HG03064 (cell line): ENCODE results near the gene SEC14L6.
"Not testable (repeated sequence)": the region's sequence is repeated elsewhere in the genome, so short reads cannot be mapped to it uniquely, and the experiment has no call there.

Source experiments
- ATAC-seq: cut with Tn5 transposase; IDR thresholded peaks from one replicate; pipeline ENCODE4 v1.9.1; 2021; ENCODE audit warnings: low read depth; ENCODE audit not compliant: unreplicated experiment

The SEC14L6 gene

GRCh38 chr22:30546616-30547015 is at the start of gene SEC14L6:
SEC14L6 (minus strand) TSS chr22:30546741; CDS start chr22:30546682, 59 bp downstream.
- no peak for ATAC-seq

- ATAC-seq, result no peak
Observed at GRCh38 chr22:30596199-30596598, 49.7 kb upstream of the SEC14L6 start.

DNA sequence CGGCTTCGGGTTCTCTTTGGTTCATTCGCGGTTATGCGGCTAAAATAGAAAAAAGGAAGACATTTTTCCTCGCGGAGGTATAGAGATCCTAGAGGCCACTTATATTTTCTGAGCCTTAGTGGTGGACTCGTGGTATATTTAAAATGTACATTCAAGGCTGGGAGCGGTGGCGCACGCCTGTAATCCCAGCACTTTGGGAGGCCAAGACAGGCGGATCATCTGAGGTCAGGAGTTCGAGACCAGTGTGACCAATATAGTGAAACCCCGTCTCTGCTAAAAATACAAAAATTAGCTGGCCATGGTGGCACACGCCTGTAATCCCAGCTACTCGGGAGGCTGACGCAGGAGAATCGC is 45.8 kb upstream of the SEC14L6 start:
- not testable (repeated sequence) for ATAC-seq

GRCh38 chr22:30591588-30592359 is 45.2 kb upstream of the SEC14L6 start, which contains the start of gene PES1:
PES1 (minus strand) TSS chr22:30591910; CDS start chr22:30591833, 77 bp downstream.
- peak; percentile 78 for ATAC-seq

DNA sequence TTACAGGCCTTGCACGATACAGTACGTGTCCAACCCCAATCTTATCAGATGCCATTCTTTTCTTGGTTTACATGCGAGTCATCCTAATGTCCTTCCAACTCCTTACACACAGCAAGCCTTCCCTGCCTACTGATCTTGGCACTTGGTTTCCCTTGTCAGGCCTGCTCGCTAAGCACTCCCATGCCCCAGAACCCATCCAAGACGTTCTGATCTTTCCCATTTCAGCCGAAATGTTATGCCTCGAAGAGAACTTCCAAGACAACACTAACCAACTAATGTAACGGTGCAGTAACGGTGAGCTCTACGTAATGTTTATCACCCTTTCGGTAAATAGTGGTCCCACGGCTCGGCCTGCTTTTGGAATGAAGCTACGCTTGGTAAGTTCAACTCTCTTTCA is 44.6 kb upstream of the SEC14L6 start:
- no peak for ATAC-seq

GRCh38 chr22:30586414-30586813 is 39.9 kb upstream of the SEC14L6 start:
- ATAC-seq, result no peak

- no peak for ATAC-seq
Observed at GRCh38 chr22:30584441-30584840, 37.9 kb upstream of the SEC14L6 start.

- ATAC-seq, result no peak
Observed at GRCh38 chr22:30582788-30583545, 36.4 kb upstream of the SEC14L6 start.

DNA sequence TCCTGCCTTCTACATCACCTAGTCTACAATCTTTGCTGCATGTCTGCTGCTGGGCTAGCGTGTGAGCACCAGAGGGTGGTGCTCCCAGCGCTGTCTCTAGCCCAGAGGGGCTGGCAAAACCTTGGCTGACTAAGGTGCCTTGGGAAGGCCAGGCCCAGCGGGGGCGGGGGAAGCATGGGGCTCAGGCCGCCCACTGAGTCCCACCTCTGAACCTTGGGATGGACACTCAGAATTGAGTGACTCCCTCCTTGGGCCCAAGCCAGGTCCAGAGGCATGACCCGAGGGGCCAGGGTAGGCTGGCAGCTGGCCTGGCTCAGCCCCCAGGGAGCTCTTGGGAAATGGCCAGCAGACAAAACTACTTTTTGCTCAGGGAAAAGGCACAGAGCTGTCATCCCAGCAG is 35.5 kb upstream of the SEC14L6 start:
- no peak for ATAC-seq

DNA sequence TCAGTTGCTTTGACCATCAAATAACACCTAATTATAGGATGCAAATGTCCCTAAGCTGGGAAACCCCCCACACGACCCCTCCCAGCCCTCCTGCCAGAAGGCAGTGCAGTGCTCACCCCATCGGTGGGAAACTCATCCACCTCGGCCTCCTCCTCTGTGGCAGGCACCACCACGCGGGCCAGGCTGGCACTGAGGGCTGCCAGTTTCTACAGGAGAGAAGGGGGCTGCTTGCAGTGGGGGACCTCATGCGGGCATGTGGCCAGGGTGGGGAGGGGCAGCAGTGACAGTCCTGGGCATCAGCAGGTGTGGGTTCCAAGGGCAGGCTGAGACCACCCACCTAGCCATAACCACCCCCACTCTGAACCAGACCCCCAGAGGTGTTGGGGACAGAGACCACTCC is 34.4 kb upstream of the SEC14L6 start:
- no peak for ATAC-seq

- ATAC-seq, result no peak
Observed at GRCh38 chr22:30578481-30578880, 31.9 kb upstream of the SEC14L6 start.

- no peak for ATAC-seq
Observed at GRCh38 chr22:30575859-30576258, 29.3 kb upstream of the SEC14L6 start.

DNA sequence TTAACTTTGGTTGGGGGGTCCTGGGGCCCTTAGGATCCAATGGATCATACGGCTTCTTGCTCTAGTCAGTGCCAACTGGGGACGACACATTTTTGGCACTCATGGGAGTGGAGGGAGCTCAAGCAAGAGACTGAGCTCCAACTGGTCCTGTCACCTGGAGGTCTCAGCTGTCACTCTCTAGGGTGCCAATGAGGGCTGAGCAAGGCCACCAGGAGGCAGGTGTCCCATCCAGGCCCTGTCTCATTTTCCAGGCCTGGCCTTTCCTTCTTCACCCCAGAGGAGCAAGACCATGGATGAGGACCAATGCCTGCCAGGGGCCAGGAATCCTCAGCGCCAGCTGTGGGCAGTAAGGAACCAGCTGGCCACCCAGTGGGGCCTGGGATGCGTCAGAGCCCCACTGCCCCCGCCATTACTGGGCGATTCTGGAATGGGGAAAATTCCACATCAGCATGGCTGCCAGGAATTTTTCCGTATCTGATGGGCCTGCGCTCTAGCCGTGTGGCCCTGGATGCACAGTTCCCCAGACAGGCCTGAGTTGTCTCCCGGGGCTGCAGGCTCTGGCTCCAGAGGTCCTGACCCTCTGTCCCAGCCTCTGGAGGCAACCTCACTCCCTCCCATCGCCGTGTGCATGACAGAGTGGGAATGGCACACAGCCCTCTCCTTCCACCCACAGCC is 28.6 kb upstream of the SEC14L6 start:
- ATAC-seq, result no peak

- ATAC-seq, result no peak
Observed at GRCh38 chr22:30574095-30574981, 27.8 kb upstream of the SEC14L6 start, which contains the start of gene GAL3ST1. GAL3ST1 (minus strand) TSS chr22:30574665; CDS start chr22:30557392, 17,273 bp downstream.

DNA sequence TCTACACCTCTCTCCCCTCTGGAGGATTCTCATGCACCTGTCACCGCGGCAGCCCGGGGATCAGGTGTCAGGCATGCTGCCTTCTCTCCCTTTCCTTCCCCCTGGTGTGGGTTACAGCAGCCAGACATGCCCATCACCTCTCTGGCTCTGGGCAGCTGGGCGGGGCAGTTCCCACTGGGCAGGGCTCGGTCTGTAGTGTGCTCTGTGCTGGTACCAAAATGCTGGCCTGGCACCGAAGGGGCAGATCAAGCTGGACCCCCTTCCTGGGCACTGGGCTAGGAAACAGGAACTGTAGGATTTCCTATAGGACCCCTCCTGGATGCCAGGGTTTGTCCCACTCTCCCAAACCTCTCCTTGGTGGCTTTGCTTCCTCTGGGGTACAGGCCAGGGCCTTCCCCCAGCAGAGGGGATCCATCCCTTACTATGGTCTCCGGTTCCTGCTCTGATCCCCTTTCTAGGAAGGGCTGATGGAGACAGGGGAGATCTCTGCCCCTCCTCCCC is 27.1 kb upstream of the SEC14L6 start:
- no peak for ATAC-seq

DNA sequence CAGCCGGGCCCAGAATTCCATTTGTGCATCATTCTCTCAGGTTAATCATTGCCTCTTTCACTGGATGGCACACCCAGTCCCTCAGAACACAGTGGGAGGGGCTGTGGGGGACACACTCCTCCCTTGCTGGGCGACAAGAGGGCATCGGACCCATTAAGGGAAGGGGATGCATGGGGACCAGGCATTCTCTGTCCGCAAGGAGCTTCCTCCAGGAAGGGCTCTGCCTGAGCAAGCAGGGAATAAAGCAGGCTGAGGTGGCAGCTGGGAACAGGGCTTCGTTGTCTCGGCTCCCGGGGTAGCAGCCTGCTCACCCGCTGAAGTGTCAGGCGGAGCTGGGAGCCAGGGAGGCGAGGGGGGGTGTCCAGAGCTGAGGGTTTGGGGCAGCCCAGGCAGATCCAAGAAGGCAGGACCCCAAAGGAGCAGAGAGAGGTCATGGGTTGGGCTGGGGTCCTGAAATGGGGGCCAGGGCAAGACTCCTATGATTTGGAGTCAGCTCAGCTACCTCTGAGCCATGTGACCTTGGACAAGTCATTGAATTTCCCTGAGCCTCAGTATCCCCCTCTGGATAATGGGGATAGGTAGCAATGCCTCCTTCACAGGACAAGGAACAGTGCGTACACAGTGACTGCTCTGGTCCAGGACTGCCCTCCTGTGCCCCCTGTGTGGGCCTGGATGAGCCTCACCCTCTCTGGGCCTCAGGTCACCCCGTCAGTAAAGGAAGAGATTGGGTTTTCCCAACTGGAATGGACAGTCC is 26.5 kb upstream of the SEC14L6 start:
- no peak for ATAC-seq

DNA sequence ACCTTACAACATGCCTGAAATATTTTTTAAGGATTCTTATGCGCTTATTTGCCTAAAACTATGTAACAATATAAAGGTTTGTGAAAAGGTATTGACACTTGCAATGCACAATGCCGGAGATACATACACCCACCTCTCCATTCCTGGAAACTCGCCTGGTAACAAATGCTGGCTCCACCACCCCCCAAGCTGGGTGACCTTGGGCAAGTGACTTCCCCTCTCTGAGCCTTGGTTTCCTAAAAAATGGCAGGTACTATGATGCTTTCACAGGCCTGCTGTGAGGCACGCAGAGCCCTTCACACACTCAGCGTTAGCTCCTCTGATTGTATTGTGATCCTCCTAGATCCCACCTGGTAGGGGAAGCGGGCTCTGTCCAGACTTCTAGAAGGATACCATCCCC is 25.7 kb upstream of the SEC14L6 start:
- ATAC-seq, result no peak

DNA sequence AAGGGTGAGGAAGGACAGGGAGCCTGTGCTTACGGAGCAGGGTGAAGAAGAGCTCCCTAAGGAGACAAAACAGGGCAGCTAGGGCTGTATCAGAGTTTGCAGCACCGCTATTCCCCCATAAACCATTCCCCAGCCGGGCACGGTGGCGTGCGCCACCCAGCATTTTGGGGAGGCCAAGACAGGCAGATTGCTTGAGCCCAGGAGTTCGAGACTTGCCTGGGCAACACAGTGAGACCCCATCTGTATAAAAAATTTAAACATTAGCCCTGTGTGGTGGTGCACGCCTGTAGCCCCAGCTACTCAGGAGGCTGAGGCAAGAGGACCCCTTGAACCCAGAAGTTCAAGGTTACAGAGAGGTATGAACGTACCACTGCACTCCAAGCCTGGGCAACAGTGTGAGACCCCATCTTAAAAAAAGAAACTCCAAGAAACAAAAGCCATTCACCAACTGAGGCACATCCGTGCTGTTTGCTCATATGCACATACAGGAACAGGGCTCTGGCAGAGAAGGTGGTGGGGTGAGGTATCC is 23.2 kb upstream of the SEC14L6 start:
- no peak for ATAC-seq

DNA sequence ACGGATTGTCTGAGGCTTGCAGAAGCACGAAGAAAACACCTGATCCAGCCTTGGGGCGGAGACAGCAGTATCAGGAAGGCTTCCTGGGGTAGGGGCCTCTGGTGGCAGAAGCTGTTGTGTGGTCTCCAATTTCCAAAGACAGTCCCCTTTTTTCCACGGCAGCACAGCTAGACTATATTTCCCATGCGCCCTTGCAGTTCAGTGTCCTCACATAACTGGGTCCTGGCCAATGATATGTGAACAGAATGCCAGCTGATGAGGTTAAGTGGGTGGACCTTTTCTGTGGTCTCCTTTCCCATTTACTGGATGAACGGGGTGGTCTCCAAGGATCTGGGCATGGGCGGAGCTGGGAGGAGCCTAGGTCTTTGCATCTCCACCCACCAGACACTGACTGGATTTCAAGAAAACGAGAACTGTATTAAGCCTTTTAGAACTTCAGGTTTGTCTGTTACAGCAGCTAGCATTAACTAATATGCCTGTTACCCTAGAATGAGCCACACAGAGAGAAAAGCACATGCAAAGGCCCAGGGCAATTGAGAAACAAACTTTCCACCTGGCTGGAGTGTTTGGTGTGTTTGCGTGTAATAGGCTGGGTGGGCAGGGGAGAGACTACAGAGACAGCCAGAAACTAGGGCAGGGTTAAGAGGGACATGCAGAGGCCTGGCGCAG is 21.7 kb upstream of the SEC14L6 start:
- no peak for ATAC-seq
